HUES48 (cell line): Measurements from ENCODE around the gene CATSPERB.
"Not testable (repeated sequence)": the region's sequence is repeated elsewhere in the genome, so short reads cannot be mapped to it uniquely, and the experiment has no call there.

Source experiments
- H3K27ac ChIP-seq: one replicate; pipeline ENCODE4 v1.7.0; 2013; ENCODE audit warnings: low read depth, low read length, inconsistent platforms
- H3K27me3 ChIP-seq: 2 replicates; pipeline ENCODE4 v1.6.1; 2013; ENCODE audit warnings: mild to moderate bottlenecking, low read length; ENCODE audit not compliant: control insufficient read depth, insufficient read depth
- H3K36me3 ChIP-seq: 2 replicates; pipeline ENCODE4 v1.6.1; 2013; ENCODE audit warnings: low read length; ENCODE audit not compliant: control insufficient read depth, insufficient read depth
- H3K4me1 ChIP-seq: 2 replicates; pipeline ENCODE4 v1.6.1; 2013; ENCODE audit warnings: mild to moderate bottlenecking, low read length; ENCODE audit not compliant: control insufficient read depth, insufficient read depth
- H3K4me3 ChIP-seq: 2 replicates; pipeline ENCODE4 v1.5.1; 2013; ENCODE audit warnings: mild to moderate bottlenecking, low read depth, low read length
- H3K9ac ChIP-seq: 2 replicates; pipeline ENCODE4 v1.6.1; 2013; ENCODE audit warnings: mild to moderate bottlenecking, low read depth, low read length, moderate library complexity
- H3K9me3 ChIP-seq: 2 replicates; pipeline ENCODE4 v1.6.1; 2013; ENCODE audit warnings: low read length; ENCODE audit not compliant: control insufficient read depth, insufficient read depth

CATSPERB gene

GRCh38 chr14:91674911-91675310 lies 57.0 kb downstream of the CATSPERB start:
- Histone ChIP-seq H3K4me1 (no peaks in the 10 kb centered on the region), H3K9me3 (peaks cover 22% of the 10 kb centered on the region), H3K36me3 (no peaks in the 10 kb centered on the region), H3K4me3 (no peak overlapping the region), H3K27me3 (no peaks in the 10 kb centered on the region), H3K27ac (no peak overlapping the region), H3K9ac (no peak overlapping the region)

- H3K9ac ChIP-seq = no peak overlapping the region
- no peaks in the 10 kb centered on the region for H3K4me1 ChIP-seq
- H3K36me3 ChIP-seq = no peaks in the 10 kb centered on the region
- peaks cover 5% of the 10 kb centered on the region; the same call in 1 of the 2 replicates for H3K9me3 ChIP-seq
- H3K4me3 ChIP-seq = no peak overlapping the region
- H3K27ac ChIP-seq = no peak overlapping the region
- no peaks in the 10 kb centered on the region for H3K27me3 ChIP-seq
Observed at GRCh38 chr14:91669867-91670266, 62.0 kb downstream of the CATSPERB start.

- not testable (repeated sequence) for H3K4me3 ChIP-seq, H3K27ac ChIP-seq, H3K9me3 ChIP-seq, H3K9ac ChIP-seq, H3K4me1 ChIP-seq, H3K27me3 ChIP-seq, H3K36me3 ChIP-seq
Observed at GRCh38 chr14:91667101-91667500, 64.8 kb downstream of the CATSPERB start.

- Histone ChIP-seq H3K27me3 (no peaks in the 10 kb centered on the region), H3K36me3 (no peaks in the 10 kb centered on the region), H3K9me3 (no peaks in the 10 kb centered on the region), H3K4me1 (peaks cover 5% of the 10 kb centered on the region; the same call in 1 of the 2 replicates), H3K4me3 (no peak overlapping the region), H3K27ac (no peak overlapping the region), H3K9ac (no peak overlapping the region)
Observed at GRCh38 chr14:91660790-91661189, 71.1 kb downstream of the CATSPERB start.

- no peaks in the 10 kb centered on the region for H3K36me3 ChIP-seq
- no peak overlapping the region for H3K4me3 ChIP-seq
- no peaks in the 10 kb centered on the region for H3K4me1 ChIP-seq
- H3K9me3 ChIP-seq = no peaks in the 10 kb centered on the region
- no peak overlapping the region for H3K27ac ChIP-seq
- no peaks in the 10 kb centered on the region for H3K27me3 ChIP-seq
- H3K9ac ChIP-seq = no peak overlapping the region
Observed at GRCh38 chr14:91654836-91655235, 77.0 kb downstream of the CATSPERB start.

- Histone ChIP-seq H3K4me3 (no peak overlapping the region), H3K27ac (no peak overlapping the region), H3K4me1 (no peaks in the 10 kb centered on the region), H3K9ac (no peak overlapping the region), H3K27me3 (no peaks in the 10 kb centered on the region), H3K36me3 (no peaks in the 10 kb centered on the region), H3K9me3 (no peaks in the 10 kb centered on the region)
Observed at GRCh38 chr14:91653451-91653850, 78.4 kb downstream of the CATSPERB start.

GRCh38 chr14:91649930-91650329 lies 82.0 kb downstream of the CATSPERB start:
- Histone ChIP-seq H3K4me1 (no peaks in the 10 kb centered on the region), H3K27me3 (no peaks in the 10 kb centered on the region), H3K9me3 (no peaks in the 10 kb centered on the region), H3K36me3 (no peaks in the 10 kb centered on the region), H3K4me3 (no peak overlapping the region), H3K27ac (no peak overlapping the region), H3K9ac (no peak overlapping the region)

GRCh38 chr14:91647856-91648255 lies 84.0 kb downstream of the CATSPERB start:
- Histone ChIP-seq H3K4me1 (no peaks in the 10 kb centered on the region), H3K27ac (no peak overlapping the region), H3K27me3 (no peaks in the 10 kb centered on the region), H3K36me3 (no peaks in the 10 kb centered on the region), H3K9ac (no peak overlapping the region), H3K9me3 (no peaks in the 10 kb centered on the region), H3K4me3 (no peak overlapping the region)

GRCh38 chr14:91636604-91637003 lies 95.3 kb downstream of the CATSPERB start:
- H3K9me3 ChIP-seq = no peaks in the 10 kb centered on the region
- no peaks in the 10 kb centered on the region for H3K36me3 ChIP-seq
- no peaks in the 10 kb centered on the region for H3K4me1 ChIP-seq

GRCh38 chr14:91624757-91625156 lies 107.1 kb downstream of the CATSPERB start:
- H3K9ac ChIP-seq = no peak overlapping the region
- H3K4me1 ChIP-seq = no peaks in the 10 kb centered on the region
- H3K27me3 ChIP-seq = no peaks in the 10 kb centered on the region
- H3K9me3 ChIP-seq = no peaks in the 10 kb centered on the region
- no peak overlapping the region for H3K27ac ChIP-seq
- no peaks in the 10 kb centered on the region for H3K36me3 ChIP-seq
- H3K4me3 ChIP-seq = no peak overlapping the region

More at GRCh38 chr14:91636604-91637003, 95.3 kb downstream of the CATSPERB start:
- Histone ChIP-seq H3K27me3 (no peaks in the 10 kb centered on the region), H3K27ac (no peak overlapping the region), H3K4me3 (no peak overlapping the region), H3K9ac (no peak overlapping the region)

- Histone ChIP-seq H3K4me1 (no peaks in the 10 kb centered on the region), H3K9ac (no peak overlapping the region)
Observed at GRCh38 chr14:91614187-91614586, 117.7 kb downstream of the CATSPERB start.

More at GRCh38 chr14:91614187-91614586, 117.7 kb downstream of the CATSPERB start:
- H3K27me3 ChIP-seq = no peaks in the 10 kb centered on the region
- H3K9me3 ChIP-seq = peaks cover 8% of the 10 kb centered on the region; the same call in 1 of the 2 replicates
- H3K36me3 ChIP-seq = no peaks in the 10 kb centered on the region
- H3K27ac ChIP-seq = no peak overlapping the region
- no peak overlapping the region for H3K4me3 ChIP-seq
